ENCODE measurements around the gene NDST1. TPM values are rescaled to one million over a fixed set of nuclear protein-coding genes. Genes with fewer than 3 reads are reported as not detected.

The NDST1 gene
- total RNA-seq, 4 donors from 2014 or later = 45.4 to 86.5 (median 81.2) TPM

DNA sequence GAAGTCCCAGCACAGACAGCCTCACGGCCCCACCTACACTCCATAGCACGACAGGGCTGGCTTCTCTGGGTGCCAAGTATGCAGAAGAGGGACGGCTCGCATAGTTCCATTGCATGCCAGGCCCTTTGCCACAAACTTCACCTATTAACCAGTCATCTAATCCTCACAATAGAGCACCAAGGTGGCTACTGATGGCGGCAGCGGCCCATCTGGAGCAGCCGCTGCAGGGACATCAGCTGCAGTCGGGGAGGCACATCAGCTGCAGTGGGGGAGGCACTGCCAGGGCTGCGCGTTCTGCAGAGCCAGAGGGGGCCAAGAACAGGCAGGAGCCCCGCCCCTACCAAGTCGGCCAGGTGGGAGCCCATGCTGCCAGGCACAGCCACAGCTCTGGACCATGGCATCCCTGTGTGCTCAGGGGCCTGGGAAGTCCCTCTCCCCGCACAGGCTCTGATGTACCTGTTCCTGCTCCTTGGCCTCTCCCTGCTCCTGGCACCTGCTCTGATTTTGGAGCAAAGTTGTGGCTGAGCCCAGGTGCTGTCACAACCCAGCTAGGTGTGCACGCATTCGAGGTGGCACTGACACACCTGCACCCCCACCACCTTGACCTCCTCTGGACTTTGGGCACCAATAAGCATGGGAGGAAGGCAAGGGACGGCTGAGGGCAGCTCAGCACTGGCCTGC lies 71.0 kb downstream of the NDST1 start:
- DNase-seq (ENCODE audit: low spot score) = no peak
- no peak for TF ChIP-seq CTCF (IDR thresholded peaks at IDR 0.05)
- ATAC-seq (ENCODE audit: low FRiP score) = no peak

- no peak for TF ChIP-seq CTCF (IDR thresholded peaks at IDR 0.05)
- DNase-seq (ENCODE audit: low spot score) = no peak
- ATAC-seq (ENCODE audit: low FRiP score) = no peak
Measured at GRCh38 chr5:150579462-150580400, 71.8 kb downstream of the NDST1 start.

DNA sequence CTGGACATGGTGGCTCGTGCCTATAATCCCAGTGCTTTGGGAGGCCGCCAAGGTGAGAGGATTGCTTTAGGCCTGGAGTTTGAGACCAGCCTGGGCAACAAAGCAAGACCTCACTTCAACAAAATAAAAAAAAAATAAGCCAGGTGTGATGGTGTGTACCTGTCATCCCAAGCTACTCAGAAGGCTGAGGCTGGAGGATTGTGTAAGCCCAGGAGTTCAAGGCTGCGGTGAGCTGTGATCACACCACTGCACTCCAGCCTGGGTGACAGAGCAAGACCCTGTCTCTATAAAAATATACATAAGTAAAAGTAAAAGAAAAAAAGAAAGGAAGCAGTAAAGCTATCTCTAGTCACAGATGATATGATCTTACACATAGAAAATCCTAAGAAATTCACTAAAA lies 73.0 kb downstream of the NDST1 start:
- no peak for TF ChIP-seq CTCF (IDR thresholded peaks at IDR 0.05)
- ATAC-seq (ENCODE audit: low FRiP score) (no peak), DNase-seq (ENCODE audit: low spot score) (no peak)

- TF ChIP-seq CTCF (IDR thresholded peaks at IDR 0.05) = no peak
- ATAC-seq (ENCODE audit: low FRiP score) (peak; percentile 31), DNase-seq (ENCODE audit: low spot score) (no peak)
Measured at GRCh38 chr5:150582241-150583109, 74.5 kb downstream of the NDST1 start.

- ATAC-seq (ENCODE audit: low FRiP score) = no peak
- DNase-seq (ENCODE audit: low spot score) = no peak
Measured at GRCh38 chr5:150583541-150584225, 75.8 kb downstream of the NDST1 start.

More at GRCh38 chr5:150583541-150584225, 75.8 kb downstream of the NDST1 start:
- no peak for TF ChIP-seq CTCF (IDR thresholded peaks at IDR 0.05)

Data from omental fat pad (tissue), 4 donors.